K562 (cell line): Measurements from ENCODE around the gene PET100. TPM values are rescaled to one million over a fixed set of nuclear protein-coding genes. Genes with fewer than 3 reads are reported as not detected.

Experiments
- ATAC-seq: fragments of 200-7000 bp; cut with Tn5 transposase; 3 replicates; pipeline ENCODE4 v1.9.1; 2020; ENCODE audit warnings: moderate library complexity
- BruUV-seq: library from RNA; stranded (reverse); fragments of 400-500 nt; replicated peaks from 2 replicates; lab custom pipeline; 2021; lab: Mats Ljungman, UMichigan
- CTCF ChIA-PET: fragments of 300-600 bp; formaldehyde crosslinking; extraction: SDS; loops from one replicate; lab custom pipeline; 2021; ENCODE audit warnings: low intra/inter-chr PET ratio; lab: Yijun Ruan, JAX
- POLR2A ChIA-PET: fragments of 300-600, 350-650 bp; sonication (Branson Sonifier 250); formaldehyde crosslinking; extraction: SDS; loops from one replicate; lab custom pipeline; 2021; ENCODE audit warnings: antibody characterized with exemption, inconsistent platforms; lab: Yijun Ruan, JAX
- DNase-seq, 4 experiments: peaks; one replicate each; pipeline versions ENCODE4 v3.0.0 to v3.0.0-alpha.2; 2011 to 2018; ENCODE audit warnings: low spot score in 3 of 4, mixed read lengths in 3 of 4; ENCODE audit errors: extremely low read depth in 1 of 4
- FAIRE-seq: peaks from 2 replicates; lab custom pipeline; 2011; peaks lifted over from hg19 to GRCh38; lab: Jason Lieb, UNC
- H2AFZ ChIP-seq: 2 replicates; pipeline ENCODE4 v1.6.0; 2011; ENCODE audit warnings: low read depth, low read length, control low read depth, inconsistent platforms
- H3K27ac ChIP-seq: fragments of 200-600 bp; 3 replicates; pipeline ENCODE4 v1.8.0; 2011; ENCODE audit warnings: low read depth, mild to moderate bottlenecking, control low read depth, inconsistent platforms, low read length, moderate library complexity, mixed read lengths; ENCODE audit errors: extremely low read depth
- H3K27me3 ChIP-seq, 2 experiments: fragments of 300-600 bp in 1 of 2; 2 replicates in 1 of 2; 3 replicates in 1 of 2; pipeline versions ENCODE4 v1.6.0 to v1.8.0; 2011; ENCODE audit warnings: inconsistent platforms in 2 of 2, low read length in 2 of 2, mild to moderate bottlenecking in 1 of 2, mixed read lengths in 1 of 2, moderate library complexity in 1 of 2; ENCODE audit not compliant: control insufficient read depth in 2 of 2, insufficient read depth in 2 of 2
- H3K36me3 ChIP-seq: fragments of 300-600 bp; 3 replicates; pipeline ENCODE4 v1.8.0; 2011; ENCODE audit warnings: mild to moderate bottlenecking, low read length, inconsistent platforms; ENCODE audit not compliant: control insufficient read depth, insufficient read depth
- H3K4me1 ChIP-seq, 2 experiments: fragments of 200-600 bp in 1 of 2; replicated peaks in 1 of 2; 2 replicates in 1 of 2; 3 replicates in 1 of 2; pipeline versions ENCODE4 v1.5.1 to v1.8.0; 2011; ENCODE audit warnings: inconsistent platforms in 2 of 2, low read length in 2 of 2, mild to moderate bottlenecking in 1 of 2, mixed read lengths in 1 of 2, moderate library complexity in 1 of 2; ENCODE audit not compliant: control insufficient read depth in 2 of 2, insufficient read depth in 2 of 2
- H3K4me2 ChIP-seq: 2 replicates; pipeline ENCODE4 v1.6.1; 2011; ENCODE audit warnings: low read length, control low read depth, inconsistent platforms, mixed read lengths; ENCODE audit not compliant: insufficient read depth
- H3K4me3 ChIP-seq: fragments of 200-600 bp; sonication (generic), shearing (Covaris generic); 2 replicates; pipeline ENCODE4 v1.5.1; 2016; ENCODE audit warnings: control low read depth, inconsistent platforms
- H3K79me2 ChIP-seq: fragments of 200-600 bp; 3 replicates; pipeline ENCODE4 v1.8.0; 2011; ENCODE audit warnings: low read length, inconsistent platforms; ENCODE audit not compliant: control insufficient read depth, insufficient read depth
- H3K9ac ChIP-seq, 2 experiments: 2 replicates each; pipeline versions ENCODE4 v1.6.0 to v1.6.1; 2011; ENCODE audit warnings: low read depth in 2 of 2, low read length in 2 of 2, control low read depth in 1 of 2, inconsistent platforms in 1 of 2, mild to moderate bottlenecking in 1 of 2, mixed read lengths in 1 of 2; ENCODE audit not compliant: insufficient read depth in 1 of 2
- H3K9me1 ChIP-seq: one replicate; pipeline ENCODE4 v1.6.0; 2011; ENCODE audit warnings: inconsistent platforms, mild to moderate bottlenecking, low read length, moderate library complexity; ENCODE audit not compliant: control insufficient read depth, insufficient read depth
- H3K9me3 ChIP-seq: replicated peaks from 2 replicates; pipeline ENCODE4 v1.5.1; 2011; ENCODE audit warnings: low read depth, low read length, inconsistent platforms; ENCODE audit not compliant: control insufficient read depth, insufficient read depth
- H4K20me1 ChIP-seq: replicated peaks from 2 replicates; pipeline ENCODE4 v1.6.1; 2011; ENCODE audit warnings: low read length, inconsistent platforms, mixed read lengths; ENCODE audit not compliant: control insufficient read depth, insufficient read depth
- ADNP ChIP-seq: fragments of 200-800 bp; sonication (Bioruptor generic); IDR thresholded peaks from 2 replicates; pipeline ENCODE4 v1.6.1; 2016; ENCODE audit warnings: missing genetic modification characterization, missing compliant biosample characterization
- ATF1 ChIP-seq, 2 experiments: fragments of 450-650 bp in 1 of 2; IDR thresholded peaks; 2 replicates each; pipeline ENCODE4 v1.6.1; 2016; ENCODE audit warnings: missing compliant biosample characterization in 1 of 2, missing genetic modification characterization in 1 of 2
- CBX2 ChIP-seq: fragments of 200-600 bp; sonication (generic); IDR thresholded peaks from one replicate; pipeline ENCODE4 v1.6.1; 2012; ENCODE audit warnings: mild to moderate bottlenecking, low read length, inconsistent platforms; ENCODE audit not compliant: insufficient read depth, poor library complexity, severe bottlenecking
- CBX5 ChIP-seq: IDR thresholded peaks from 2 replicates; pipeline ENCODE4 v1.6.1; 2014; ENCODE audit warnings: low read depth, borderline replicate concordance
- FOXK2 ChIP-seq, 2 experiments: fragments of 450-650 bp; IDR thresholded peaks in 1 of 2; conservative IDR thresholded peaks in 1 of 2; 2 replicates each; pipeline ENCODE4 v1.6.1; 2016; ENCODE audit warnings: low read depth in 2 of 2, mild to moderate bottlenecking in 1 of 2
- KDM5B ChIP-seq: fragments of 200-600 bp; sonication (generic); IDR thresholded peaks from 2 replicates; pipeline ENCODE4 v1.6.1; 2012; ENCODE audit warnings: low read depth, mild to moderate bottlenecking, moderate library complexity, low read length, control low read depth, inconsistent platforms; ENCODE audit not compliant: insufficient replicate concordance
- MAFG ChIP-seq: fragments of 450-650 bp; conservative IDR thresholded peaks from 2 replicates; pipeline ENCODE4 v1.6.1; 2016; ENCODE audit warnings: missing genetic modification characterization, missing compliant biosample characterization
- NFE2L1 ChIP-seq: fragments of 450-650 bp; IDR thresholded peaks from 2 replicates; pipeline ENCODE4 v1.6.1; 2016; ENCODE audit warnings: missing genetic modification characterization, low read depth, mild to moderate bottlenecking, missing compliant biosample characterization, moderate library complexity, borderline replicate concordance
- PTBP1 ChIP-seq: fragments of 200-400 bp; formaldehyde crosslinking; IDR thresholded peaks from 2 replicates; pipeline ENCODE4 v1.6.1; 2017; ENCODE audit warnings: low read depth, low read length
- RBM39 ChIP-seq: fragments of 200-400 bp; formaldehyde crosslinking; optimal IDR thresholded peaks from 2 replicates; pipeline ENCODE3; 2018; ENCODE audit warnings: low read depth, low read length
- SMARCA5 ChIP-seq: fragments of 450-650 bp; IDR thresholded peaks from 2 replicates; pipeline ENCODE4 v1.6.1; 2016
- XRCC3 ChIP-seq: fragments of 450-650 bp; IDR thresholded peaks from 2 replicates; pipeline ENCODE4 v1.6.1; 2017; ENCODE audit warnings: mild to moderate bottlenecking, moderate library complexity
- ZBTB1 ChIP-seq: sonication (generic); formaldehyde crosslinking; IDR thresholded peaks from 2 replicates; pipeline ENCODE4 v1.8.1; 2023; ENCODE audit warnings: missing genetic modification reagents, low read depth, mild to moderate bottlenecking, borderline replicate concordance
- ZFP36 ChIP-seq: fragments of 150-350 bp; IDR thresholded peaks from 2 replicates; pipeline ENCODE4 v1.6.1; 2018; ENCODE audit warnings: low read length, low read depth; ENCODE audit not compliant: partially characterized antibody
- WGBS: fragments of 100-300 bp; shearing (Covaris generic); methylation state at CpG from one replicate; pipeline ENCODE4 v1.1.6; 2016; ENCODE audit warnings: low coverage, mixed read lengths; ENCODE audit not compliant: insufficient coverage; ENCODE audit errors: missing lambda C conversion rate; 5-methylcytosine and 5-hydroxymethylcytosine counted together
- in situ Hi-C: fragments of 300-500 bp; cut with MboI; formaldehyde crosslinking; loops from 4 replicates; pipeline ENCODE4 v1.15.0; 2018; ENCODE audit warnings: inconsistent platforms, mixed read lengths
- intact Hi-C: fragments of 100-400 bp; cut with micrococcal nuclease; formaldehyde crosslinking; loops from 2 replicates; pipeline ENCODE4 v1.14.2; 2022
- polyA plus RNA-seq, 8 experiments: library from polyadenylated mRNA; depleted of rRNA in 4 of 8; stranded (reverse) in 5 of 8; unstranded in 3 of 8; fragments of >200 nt; fragmentation: Nextera tagmentation in 2 of 8; fragmentation: Illumina TruSeq in 1 of 8; extraction: Ambion mirVana in 2 of 8; extraction: Trizol in 1 of 8; gene quantifications; 2 replicates each; pipeline versions ENCODE4 v1.2.1 to v1.2.3, GENCODE V29; 2011 to 2014; ENCODE audit warnings: inconsistent platforms in 1 of 8, missing spikeins in 1 of 8
- total RNA-seq, 7 experiments: library from RNA; depleted of rRNA in 6 of 7; stranded (reverse); fragments of >200 nt in 6 of 7; fragmentation: Illumina TruSeq in 2 of 7; extraction: Trizol in 2 of 7; gene quantifications; 2 replicates each; pipeline versions ENCODE4 v1.2.1 to v1.2.3, GENCODE V29; 2011 to 2021; ENCODE audit warnings: low replicate concordance in 1 of 7
- TF ChIP-seq, protein P1 (sequence below): sonication (generic); formaldehyde crosslinking; IDR thresholded peaks from 2 replicates; pipeline ENCODE4 v1.9.0; 2022; ENCODE audit warnings: mild to moderate bottlenecking, missing genetic modification reagents
- TF ChIP-seq, protein P2 (sequence below), 2 experiments: fragments of 250-450 bp in 1 of 2; fragments of 450-650 bp in 1 of 2; sonication (Bioruptor Pico) in 1 of 2; IDR thresholded peaks; 2 replicates each; pipeline versions ENCODE4 v1.6.1 to v1.8.0; 2016 to 2021; ENCODE audit warnings: mild to moderate bottlenecking in 2 of 2, moderate library complexity in 2 of 2, missing compliant biosample characterization in 1 of 2, missing genetic modification characterization in 1 of 2
- TF ChIP-seq, protein P3 (sequence below), 2 experiments: fragments of 450-650 bp in 1 of 2; IDR thresholded peaks; 2 replicates each; pipeline ENCODE4 v1.6.1; 2011 to 2017; ENCODE audit warnings: low read depth in 2 of 2, antibody characterized with exemption in 1 of 2, borderline replicate concordance in 1 of 2, low read length in 1 of 2, mild to moderate bottlenecking in 1 of 2, mixed read lengths in 1 of 2; ENCODE audit not compliant: control insufficient read depth in 1 of 2

The PET100 gene
- total and polyA plus RNA-seq, 9 of the 15 experiments (the other 6 are each of a cell fraction or from before 2014, with no cell fraction given), result 62.3 to 351 (median 98.3) TPM

DNA sequence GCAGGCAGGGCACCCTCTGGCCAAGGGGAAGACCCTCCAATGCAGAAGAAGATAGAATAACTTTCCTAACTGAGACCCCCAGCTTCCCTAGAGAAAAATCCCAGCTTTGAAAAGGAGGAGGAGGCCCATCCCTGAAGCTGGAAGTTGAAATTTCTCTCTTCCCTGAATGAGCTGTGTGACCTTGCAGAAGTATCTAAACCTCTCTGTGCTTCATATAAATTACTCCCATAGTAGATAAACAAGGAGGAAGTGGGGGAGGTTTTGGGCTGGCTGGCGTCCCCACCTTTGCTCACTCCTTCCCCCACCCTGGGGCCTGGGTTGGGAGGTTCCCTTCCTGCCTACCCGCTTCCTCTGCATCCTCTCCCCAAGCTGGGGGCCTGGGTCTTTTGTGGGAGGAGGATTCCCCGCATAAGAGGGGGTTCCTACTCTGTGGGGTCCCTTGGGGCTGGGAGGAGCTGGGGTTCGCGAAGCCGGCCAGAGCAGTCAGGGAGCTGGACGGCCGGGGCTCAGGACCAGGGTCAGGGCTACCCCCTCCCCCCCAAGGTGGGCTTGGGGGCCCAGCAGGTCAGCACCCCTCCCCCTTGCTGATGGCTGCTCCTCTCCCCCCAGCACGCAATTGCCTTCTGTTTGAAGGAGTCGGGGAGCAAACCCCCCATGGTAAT is 22.2 kb upstream of the PET100 start:
- intact Hi-C loops (no loop called here), in situ Hi-C loops (no loop called here)
- Histone ChIP-seq H3K36me3 (no peaks in the 10 kb centered on the region), H3K79me2 (no peaks in the 10 kb centered on the region), H2AFZ (no peak overlapping the region), H3K27me3 (peaks cover 6 to 27% of the 10 kb centered on the region in 2 experiments; a peak in 3 of 5 replicates), H3K4me2 (no peak overlapping the region), H3K9me1 (no peaks in the 10 kb centered on the region), H3K27ac (no peak overlapping the region), H3K4me3 (no peak overlapping the region), H3K9ac (no peak overlapping the region), H3K9me3 (no peaks in the 10 kb centered on the region), H3K4me1 (peaks cover 2 to 48% of the 10 kb centered on the region in 2 experiments; a peak in 4 of 5 replicates), H4K20me1 (peaks cover 9% of the 10 kb centered on the region; the same call in 1 of the 2 replicates)
- ChIA-PET CTCF (no interaction called here), POLR2A (interaction anchor here (0.9 to 1.5 kb wide), 3 partner anchors 11 to 596 kb away, joined by 3 to 5 read pairs (median 3); no protein-coding TSS in a partner anchor)
- ATAC-seq (no peak), FAIRE-seq (no peak), DNase-seq (no peak)
- WGBS, result 15% methylated on average over 3 of the region's 10 CpGs
- BruUV-seq, result no TSS peak
- TF ChIP-seq ZFP36 (peak; percentile 85), XRCC3 (no peak), RBM39 (no peak), ATF1 (CRISPR knock-in tag; IDR thresholded peaks at IDR 0.05) (no peak), ATF1 (tag; IDR thresholded peaks at IDR 0.05) (no peak), PTBP1 (peak; percentile 65; the same call in 1 of the 2 replicates), MAFG (tag) (no peak), CBX5 (no peak), NFE2L1 (no peak), CBX2 (no peak), ZBTB1 (CRISPR knock-in tag) (no peak), ADNP (tag) (0 out of 2 replicates have a peak, but pooled peaks have one; percentile 46), KDM5B (no peak), FOXK2 (conservative IDR thresholded peaks at IDR 0.05 in 1 of 2, IDR thresholded peaks at IDR 0.05 in 1 of 2; ENCODE audit: low read depth in 2 of 2) (no peak), SMARCA5 (peak; percentile 55; the same call in 1 of the 2 replicates)
- TF ChIP-seq, protein P1, sequence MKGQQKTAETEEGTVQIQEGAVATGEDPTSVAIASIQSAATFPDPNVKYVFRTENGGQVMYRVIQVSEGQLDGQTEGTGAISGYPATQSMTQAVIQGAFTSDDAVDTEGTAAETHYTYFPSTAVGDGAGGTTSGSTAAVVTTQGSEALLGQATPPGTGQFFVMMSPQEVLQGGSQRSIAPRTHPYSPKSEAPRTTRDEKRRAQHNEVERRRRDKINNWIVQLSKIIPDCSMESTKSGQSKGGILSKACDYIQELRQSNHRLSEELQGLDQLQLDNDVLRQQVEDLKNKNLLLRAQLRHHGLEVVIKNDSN (CRISPR knock-in tag), result no peak
- TF ChIP-seq, protein P2, sequence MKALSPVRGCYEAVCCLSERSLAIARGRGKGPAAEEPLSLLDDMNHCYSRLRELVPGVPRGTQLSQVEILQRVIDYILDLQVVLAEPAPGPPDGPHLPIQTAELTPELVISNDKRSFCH (CRISPR knock-in tag; IDR thresholded peaks at IDR 0.05), result no peak
- TF ChIP-seq, protein P2 (tag; IDR thresholded peaks at IDR 0.05), result no peak
- TF ChIP-seq, protein P3, sequence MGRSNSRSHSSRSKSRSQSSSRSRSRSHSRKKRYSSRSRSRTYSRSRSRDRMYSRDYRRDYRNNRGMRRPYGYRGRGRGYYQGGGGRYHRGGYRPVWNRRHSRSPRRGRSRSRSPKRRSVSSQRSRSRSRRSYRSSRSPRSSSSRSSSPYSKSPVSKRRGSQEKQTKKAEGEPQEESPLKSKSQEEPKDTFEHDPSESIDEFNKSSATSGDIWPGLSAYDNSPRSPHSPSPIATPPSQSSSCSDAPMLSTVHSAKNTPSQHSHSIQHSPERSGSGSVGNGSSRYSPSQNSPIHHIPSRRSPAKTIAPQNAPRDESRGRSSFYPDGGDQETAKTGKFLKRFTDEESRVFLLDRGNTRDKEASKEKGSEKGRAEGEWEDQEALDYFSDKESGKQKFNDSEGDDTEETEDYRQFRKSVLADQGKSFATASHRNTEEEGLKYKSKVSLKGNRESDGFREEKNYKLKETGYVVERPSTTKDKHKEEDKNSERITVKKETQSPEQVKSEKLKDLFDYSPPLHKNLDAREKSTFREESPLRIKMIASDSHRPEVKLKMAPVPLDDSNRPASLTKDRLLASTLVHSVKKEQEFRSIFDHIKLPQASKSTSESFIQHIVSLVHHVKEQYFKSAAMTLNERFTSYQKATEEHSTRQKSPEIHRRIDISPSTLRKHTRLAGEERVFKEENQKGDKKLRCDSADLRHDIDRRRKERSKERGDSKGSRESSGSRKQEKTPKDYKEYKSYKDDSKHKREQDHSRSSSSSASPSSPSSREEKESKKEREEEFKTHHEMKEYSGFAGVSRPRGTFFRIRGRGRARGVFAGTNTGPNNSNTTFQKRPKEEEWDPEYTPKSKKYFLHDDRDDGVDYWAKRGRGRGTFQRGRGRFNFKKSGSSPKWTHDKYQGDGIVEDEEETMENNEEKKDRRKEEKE (IDR thresholded peaks at IDR 0.05; ENCODE audit: borderline replicate concordance in 1 of 2, control insufficient read depth in 1 of 2, low read depth in 2 of 2, low read length in 1 of 2), result no peak
